HG03139 (cell line): ENCODE data around the gene IGFBP7.
A peak's percentile ranks its signal among the peaks of the same experiment; 100 is the strongest.

Source experiments
- ATAC-seq: cut with Tn5 transposase; IDR thresholded peaks from one replicate; pipeline ENCODE4 v1.9.1; 2021; ENCODE audit not compliant: unreplicated experiment

The IGFBP7 gene, protein sequence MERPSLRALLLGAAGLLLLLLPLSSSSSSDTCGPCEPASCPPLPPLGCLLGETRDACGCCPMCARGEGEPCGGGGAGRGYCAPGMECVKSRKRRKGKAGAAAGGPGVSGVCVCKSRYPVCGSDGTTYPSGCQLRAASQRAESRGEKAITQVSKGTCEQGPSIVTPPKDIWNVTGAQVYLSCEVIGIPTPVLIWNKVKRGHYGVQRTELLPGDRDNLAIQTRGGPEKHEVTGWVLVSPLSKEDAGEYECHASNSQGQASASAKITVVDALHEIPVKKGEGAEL

DNA sequence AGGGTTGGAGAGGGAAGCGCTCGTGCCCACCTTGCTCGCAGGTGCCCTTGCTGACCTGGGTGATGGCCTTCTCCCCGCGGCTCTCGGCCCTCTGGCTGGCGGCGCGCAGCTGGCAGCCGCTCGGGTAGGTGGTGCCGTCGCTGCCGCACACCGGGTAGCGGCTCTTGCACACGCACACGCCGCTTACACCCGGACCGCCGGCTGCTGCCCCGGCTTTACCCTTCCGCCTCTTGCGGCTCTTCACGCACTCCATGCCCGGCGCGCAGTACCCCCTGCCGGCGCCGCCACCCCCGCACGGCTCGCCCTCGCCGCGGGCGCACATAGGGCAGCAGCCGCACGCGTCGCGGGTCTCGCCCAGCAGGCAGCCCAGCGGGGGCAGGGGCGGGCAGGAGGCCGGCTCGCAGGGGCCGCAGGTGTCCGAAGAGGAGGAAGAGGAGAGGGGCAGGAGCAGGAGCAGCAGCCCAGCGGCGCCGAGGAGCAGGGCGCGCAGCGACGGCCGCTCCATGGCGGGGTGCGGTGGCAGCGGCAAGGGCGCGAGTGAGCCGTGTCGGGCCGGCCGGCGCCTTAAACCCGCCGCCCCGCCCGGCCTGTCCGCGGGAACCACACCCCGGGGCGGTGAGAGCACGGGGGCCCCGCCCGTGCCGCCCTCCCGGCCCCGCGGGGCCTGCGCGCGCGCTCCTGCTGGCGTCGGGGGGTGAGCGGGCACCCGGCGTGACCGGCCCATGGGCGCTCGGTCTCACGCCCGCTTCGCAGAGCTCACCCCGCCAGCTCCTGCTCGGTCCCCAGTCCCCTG, at the start of gene IGFBP7:
Gene IGFBP7, minus strand, starts transcription at position 539 of the 793 bp plus-strand sequence. Its CDS starts 34 bp downstream, at position 505.
- peak; percentile 42 for ATAC-seq

DNA sequence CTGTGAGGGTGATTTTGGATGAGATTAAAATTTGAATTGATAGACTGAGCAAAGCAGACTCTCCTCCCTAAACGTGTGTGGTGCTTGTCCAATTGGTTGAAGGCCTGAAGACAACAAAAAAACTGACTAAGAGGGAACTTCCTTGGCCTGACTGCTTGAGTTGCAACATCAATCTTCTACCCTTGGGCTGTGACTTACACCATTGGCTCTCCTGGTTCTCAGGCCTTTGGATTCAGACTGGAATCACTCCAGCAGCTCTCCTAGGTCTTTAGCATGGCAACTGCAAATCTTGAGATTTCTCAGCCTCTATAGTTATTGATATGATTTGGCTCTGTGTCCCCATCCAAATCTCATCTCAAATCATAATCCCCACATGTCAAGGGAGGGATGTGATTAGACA, 49.7 kb upstream of the IGFBP7 start:
- ATAC-seq = no peak

DNA sequence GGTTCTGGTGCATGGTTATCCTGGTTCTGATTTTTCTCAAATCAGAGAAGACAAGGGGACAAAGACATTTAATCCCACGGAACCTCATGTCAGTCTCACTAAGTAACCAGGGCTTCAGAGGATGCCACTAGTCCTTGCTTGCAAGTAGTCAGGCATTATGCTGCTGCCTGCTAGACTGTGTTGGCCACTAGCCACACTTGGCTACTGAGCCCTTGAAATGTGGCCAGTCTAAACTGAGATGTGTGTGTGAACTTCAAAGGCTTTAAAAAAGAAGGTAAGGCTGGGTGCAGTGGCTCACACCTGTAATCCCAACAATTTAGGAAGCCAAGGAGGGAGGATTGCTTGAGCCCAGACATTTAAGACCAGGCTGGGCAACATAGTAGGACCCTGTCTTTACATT, 48.6 kb upstream of the IGFBP7 start:
- no peak for ATAC-seq

DNA sequence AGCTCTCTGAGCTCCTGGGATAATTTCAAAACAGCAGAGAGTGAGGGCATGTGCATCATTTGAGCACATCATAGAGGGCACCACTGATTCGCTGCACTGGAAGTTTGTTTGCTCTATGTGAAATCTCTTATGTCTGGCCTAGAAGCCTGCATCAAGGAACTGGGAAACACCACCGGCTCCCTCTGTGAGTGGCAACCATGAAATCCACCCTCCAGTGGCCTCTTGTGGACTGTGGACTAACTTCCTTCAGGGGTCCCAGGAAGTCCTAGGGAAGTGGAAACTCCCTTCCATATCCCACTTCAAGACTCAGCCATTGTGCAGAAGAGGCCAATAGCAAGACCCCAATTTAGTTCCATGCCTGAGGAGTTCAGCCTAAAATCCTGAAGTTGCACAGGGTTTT, 48.0 kb upstream of the IGFBP7 start:
- no peak for ATAC-seq

DNA sequence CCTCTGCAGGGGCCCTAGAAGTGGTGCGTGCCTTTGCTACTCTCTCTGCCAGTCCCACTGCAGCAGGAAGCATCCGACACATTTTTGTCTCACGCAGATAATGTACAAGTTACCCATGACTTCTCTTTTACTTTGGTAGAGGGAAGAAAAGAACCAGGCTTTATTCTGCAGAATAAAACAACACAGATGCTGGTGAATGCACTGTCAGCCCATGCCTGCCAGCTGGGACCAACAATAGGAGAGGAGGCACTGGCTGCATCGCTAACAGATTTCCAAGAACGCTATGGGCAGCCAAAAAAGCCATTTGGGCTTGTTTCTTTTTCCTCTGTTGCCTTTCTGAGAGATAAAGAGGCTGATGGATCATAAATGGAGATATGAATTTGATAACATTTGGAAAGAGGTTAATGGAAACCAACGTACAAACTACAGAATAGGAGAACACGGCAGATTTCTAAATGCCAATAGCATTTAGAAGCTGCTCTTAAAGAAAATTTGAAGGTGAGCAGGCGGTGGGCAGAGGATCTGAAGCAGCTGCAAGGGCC, 47.5 kb upstream of the IGFBP7 start:
- no peak for ATAC-seq

DNA sequence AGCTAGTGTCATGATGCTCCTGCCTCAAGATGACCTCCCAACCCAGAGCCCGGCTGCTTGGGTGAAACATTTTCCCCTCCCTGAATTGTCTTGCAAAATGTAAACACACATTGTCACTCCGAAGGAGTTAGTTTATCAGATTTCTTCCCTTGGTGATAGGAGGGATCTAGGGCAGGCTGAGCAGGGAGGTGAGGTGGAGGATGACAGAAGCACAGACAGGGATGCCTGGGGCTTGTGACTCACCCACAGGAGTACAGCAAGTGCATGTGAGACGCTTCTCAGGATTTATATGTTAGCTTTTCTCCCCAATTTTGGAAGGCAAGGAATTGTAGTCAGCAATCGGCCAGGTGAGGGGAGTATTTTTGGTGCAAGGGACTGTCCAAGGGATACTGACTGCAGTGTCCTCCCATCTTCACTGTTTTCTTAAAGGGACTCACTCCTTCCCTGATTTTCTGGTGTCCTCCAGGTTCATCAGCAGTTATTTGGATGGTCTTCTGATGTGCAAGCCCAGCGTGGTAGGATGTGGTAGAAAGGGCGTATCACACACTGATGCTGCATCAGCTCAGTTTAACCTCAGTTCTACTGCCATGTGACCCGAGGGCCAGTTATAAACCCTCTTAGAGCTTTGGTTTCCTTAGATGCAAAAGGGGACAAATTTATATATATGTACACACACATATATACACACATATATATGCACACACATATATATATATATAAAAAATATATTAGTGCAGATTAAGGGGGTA, 46.2 kb upstream of the IGFBP7 start:
- ATAC-seq = no peak

DNA sequence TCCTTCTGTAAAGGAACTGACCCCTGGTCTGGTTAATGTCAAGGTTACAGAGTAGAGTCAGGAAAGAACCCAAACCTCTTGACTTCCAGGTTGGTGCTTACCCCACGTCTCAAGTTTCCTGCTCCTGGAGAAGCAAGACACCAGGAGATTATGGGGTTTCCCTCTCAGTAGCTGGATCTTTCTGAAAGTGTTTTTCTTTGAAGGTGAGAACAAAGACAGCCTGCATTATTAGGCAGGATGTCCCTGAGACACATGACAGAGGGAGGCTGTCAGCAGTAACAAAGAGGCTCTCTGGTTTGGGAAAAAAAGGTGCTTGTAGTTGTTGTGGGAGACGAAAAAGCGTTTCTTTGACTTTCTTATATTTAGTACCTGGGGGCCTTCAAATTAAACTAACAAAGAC, 44.7 kb upstream of the IGFBP7 start:
- ATAC-seq = no peak

DNA sequence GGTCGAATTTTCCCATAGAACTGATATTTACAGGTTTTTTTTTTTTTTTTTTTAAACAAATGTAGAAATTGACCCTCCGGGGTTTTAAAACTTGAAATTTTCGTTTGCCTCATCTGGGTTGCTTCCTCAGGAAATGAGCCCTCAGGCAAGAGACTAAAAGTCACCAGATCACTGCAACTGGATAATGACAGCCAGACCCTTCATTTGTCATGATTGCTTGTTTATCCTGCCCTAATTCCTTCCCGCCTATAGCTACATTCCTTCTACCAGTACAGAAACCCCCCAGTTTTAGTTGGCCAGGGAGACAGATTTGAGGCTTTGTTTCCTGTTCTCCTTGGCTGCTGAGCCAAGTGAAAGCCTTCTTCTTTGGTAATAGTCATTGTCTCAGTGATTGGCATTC, 44.0 kb upstream of the IGFBP7 start:
- no peak for ATAC-seq

DNA sequence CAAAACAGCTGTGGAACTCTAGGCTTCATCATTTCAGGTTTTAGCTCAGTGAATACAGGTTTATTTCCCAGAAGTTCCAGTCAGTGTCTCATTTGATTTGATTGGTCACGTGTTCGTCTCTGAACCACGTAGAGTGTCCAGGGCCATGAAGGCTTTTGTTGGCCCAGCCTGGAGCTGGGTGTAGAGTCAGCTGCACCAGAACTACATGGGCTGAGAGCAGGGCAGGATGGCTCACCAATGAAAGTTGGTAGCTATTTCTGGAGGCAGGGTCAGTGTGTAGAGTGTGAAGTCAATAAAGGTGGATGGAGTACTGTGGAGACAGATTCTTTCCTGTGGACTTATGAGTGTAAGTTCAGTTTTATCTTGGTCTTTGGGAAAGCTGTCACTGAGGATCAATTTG, 43.0 kb upstream of the IGFBP7 start:
- no peak for ATAC-seq

DNA sequence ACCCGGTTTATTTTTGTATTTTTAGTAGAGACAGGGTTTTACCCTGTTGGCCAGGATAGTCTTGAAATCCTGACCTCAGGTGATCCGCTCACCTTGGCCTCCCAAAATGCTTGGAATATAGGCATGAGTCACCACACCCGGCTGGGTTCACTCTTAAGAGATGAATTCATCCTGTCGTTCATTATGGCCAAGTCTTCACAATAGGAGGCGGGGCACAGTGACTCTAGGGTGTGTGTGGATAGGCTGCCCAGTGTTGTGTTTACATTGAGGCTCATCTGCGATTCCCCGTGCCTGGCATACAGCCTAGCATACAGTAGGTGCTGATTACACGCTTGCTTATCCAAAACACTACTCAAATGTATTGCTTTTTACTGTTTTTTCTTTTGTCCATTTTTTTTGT, 41.3 kb upstream of the IGFBP7 start:
- no peak for ATAC-seq

DNA sequence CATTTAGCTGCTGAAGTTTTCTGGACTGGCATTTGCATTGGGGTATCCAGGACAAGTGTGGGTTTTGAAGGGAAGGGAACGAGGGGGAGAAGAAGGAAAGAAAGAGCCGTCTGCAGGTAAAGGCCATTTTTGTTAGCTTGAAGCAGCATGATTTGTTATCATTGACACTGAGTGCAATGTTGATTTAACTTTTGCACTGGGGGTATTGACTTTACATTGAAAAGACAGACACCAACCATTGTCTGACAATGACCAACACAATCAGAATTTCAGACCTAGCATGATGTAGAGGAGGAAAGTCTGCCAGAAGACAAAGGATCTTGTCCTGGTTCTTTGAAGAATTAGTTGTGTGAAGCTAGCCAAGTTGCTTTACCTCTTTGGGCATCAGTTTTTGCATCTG, 39.6 kb upstream of the IGFBP7 start:
- no peak for ATAC-seq

DNA sequence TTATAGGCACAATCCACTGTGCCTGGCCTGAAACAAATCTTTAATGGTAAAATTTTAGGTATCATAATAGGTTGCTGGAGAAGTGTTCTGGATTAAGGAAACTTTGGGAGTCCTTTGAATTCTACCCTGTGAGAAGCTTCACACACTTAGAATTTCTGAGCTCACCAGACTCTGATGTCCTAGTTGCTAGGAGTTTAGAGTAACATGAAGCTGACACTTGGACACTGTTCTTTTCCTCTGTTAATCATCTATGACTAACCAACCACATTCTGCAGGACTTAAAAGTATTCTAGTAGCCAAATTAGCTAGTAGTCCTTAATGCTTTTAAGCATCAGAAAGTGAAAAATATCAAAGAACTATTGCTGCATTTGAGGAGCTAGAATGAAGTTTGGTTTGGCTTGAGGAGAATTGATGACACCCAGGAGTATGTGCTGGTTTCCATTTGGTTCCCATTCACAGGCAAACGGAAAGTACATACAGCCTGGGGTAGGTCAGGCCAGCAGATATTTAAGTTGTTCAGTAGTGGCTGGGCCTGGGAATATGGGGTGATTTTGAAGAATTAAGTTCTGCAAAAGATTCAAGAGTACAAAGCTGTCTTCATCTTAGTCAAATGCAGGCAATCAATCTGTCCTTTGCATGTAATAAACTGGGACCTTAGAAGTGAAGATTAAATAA, 38.8 kb upstream of the IGFBP7 start:
- no peak for ATAC-seq

DNA sequence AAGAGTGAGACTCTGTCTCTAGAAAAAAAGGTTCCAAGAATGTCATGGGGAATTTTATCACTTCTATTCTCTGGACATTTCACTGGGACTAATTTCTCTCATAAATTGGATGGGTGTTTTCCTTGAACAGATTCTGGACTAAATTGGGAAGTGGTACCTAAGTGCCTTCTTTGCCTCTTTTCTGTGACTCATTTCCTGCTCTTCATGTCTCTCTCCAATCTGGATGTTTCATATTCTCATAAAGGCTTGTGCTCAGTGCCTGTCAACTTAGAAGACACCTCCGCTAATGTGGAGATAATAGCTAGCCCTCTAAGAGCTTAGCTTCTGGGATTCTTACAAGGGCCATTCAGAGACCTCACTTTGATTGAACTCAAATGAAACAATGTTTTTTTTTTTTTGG, 38.0 kb upstream of the IGFBP7 start:
- ATAC-seq = no peak

DNA sequence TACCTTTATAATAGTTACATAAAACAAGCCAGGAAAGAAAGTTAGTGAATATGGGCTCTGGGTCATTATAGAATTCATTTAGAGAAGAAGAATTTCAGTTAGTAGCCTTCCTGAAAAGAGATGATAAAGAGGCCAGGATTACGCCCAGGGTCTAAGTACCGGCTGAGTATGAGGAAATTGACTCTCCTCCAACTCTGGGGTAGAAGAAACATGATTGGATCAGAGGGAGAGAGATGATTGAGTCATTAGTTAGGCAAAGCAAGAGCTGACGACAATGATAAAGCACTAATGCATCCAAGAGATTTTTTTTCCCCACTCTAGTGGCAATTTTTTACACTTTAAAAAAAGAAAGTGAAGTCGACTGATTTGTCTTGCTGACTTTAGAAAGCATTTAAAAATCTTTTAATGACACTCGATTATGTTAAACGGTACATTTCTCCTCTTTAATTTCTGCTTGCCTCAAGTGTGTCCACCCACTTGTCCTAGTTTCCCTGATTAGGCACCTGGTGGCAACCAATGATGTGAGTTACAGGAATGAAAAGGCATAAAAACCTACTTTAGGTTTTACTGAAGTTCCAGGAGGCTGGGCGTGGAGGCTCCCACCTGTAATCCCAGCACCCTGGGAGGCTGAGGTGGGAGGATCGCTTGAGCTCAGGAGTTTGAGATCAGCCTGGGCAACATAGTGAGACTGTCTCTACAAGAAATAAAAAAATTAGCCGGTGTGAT, 37.3 kb upstream of the IGFBP7 start:
- ATAC-seq = no peak

DNA sequence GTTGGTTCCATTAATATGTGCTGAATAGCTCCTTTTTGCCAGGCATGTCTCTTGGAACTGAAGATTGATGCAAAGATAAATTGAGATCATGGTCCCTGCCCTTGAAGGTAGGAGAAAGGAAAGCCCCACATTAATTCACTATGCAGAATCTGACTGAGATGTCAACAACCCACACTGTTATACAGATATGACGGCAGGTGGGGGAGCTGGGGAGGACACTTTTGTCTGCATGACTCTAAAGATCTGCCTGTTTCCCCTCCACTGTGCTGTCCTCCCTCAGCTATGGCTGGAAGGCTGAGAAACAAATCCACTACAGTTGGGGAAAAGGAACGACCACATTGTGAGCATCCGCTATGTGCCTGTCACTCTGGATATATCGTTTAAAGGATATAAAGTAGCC, 36.3 kb upstream of the IGFBP7 start:
- ATAC-seq = no peak

DNA sequence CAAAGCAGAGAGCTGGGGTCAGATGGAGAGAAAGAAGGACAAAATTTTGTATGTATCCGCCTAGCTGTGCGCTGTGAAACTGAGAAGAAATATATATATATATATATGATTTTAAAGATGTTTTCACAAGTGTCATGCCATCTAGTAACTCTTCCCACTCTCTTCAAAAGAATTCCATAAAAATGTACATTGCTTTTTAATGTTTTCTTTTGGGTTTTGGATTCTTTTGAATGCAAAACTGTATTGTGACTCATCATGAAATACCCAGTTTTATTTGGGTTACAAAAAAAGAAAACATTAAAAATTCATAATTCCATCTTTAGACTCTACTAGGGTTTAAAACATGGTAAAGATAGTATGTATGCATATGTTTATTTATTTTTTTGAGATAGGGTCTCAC, 34.3 kb upstream of the IGFBP7 start:
- no peak for ATAC-seq

DNA sequence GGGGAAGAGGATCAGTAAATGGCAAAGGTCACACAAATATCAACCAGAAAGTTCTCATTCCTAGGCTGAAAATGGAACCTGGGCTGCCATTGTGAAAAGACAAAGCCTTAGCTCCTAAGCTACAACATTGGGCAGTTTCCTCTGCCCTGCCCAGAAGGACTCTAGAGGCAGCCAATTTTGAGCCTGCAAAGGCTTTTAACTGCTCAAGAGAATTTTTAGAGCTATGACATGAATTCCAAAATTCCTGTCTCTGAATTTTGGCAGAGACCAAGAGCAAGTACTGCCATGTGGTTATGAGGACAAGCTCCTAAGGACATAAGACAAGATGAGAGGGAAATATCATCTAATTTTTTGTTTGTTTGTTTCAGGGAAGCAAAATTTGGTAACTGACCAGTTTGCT, 29.6 kb upstream of the IGFBP7 start:
- ATAC-seq = no peak

DNA sequence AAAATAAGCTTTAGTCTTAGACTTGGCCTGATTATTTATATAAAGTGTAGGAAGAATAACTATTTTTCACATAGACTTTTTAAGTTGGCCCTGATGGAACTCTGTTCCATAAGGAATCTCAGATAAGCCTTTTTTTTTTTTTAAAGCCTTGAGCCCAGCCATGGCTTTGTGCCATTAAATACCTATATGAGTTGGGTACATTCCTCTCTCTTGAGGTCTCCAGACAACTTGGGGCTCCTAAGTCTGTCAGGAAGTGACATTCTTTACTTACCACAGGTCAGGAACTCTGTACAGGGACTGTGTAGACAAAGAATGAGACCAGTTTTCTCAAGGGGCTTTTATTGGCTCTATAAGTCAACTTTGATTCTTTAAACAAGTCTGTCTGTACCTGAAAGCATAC, 27.1 kb upstream of the IGFBP7 start:
- no peak for ATAC-seq

DNA sequence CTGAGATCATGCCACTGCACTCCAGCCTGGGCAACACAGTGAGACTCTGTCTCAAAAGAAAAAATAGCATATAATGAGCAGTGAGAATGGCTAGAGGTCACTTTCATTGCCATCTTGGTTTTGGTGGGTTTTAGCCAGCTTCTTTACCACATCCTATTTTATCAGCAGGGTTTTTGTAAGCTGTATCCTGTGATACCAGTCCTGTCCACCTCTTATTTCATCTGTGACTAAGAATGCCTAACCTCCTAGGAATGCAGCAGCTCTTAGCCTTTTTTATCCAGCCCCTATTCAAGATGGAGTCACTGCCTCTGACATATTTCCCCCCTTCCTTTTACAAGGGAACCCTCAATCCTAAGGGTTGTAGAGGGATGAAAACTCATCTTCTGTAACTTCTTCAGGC, 26.1 kb upstream of the IGFBP7 start:
- ATAC-seq = no peak

DNA sequence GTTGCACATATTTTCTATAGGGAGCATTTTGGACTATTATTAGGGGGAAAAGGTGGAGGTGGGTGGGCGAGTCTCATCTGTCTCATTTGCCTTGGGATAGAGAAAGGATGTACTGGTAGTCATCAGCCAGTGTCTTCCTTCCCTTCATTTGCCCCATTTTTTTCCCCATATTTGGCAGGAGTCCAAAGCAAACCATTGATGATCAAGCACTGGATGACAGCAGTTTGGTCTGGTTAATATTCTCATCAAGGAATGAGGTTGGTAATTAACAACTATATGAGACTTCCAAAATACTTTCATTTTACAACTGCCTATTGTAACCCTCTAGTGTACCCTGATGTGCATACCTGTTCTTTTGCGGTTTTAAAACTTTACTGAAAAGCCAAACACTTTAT, 22.6 kb upstream of the IGFBP7 start:
- ATAC-seq = no peak
